SU-DHL-6 (cell line): ENCODE data around the gene FAM170B.

Experiments
- CTCF ChIP-seq: fragments of 200-600 bp; sonication (generic); IDR thresholded peaks from one replicate; pipeline ENCODE4 v1.5.1; 2017; ENCODE audit warnings: antibody characterized with exemption, mild to moderate bottlenecking, low read length, moderate library complexity; ENCODE audit not compliant: insufficient read depth, poor library complexity, severe bottlenecking
- EZH2phosphoT487 ChIP-seq: fragments of 200-600 bp; sonication (generic), shearing (Covaris generic); conservative IDR thresholded peaks from 2 replicates; pipeline ENCODE4 v1.6.1; 2018; ENCODE audit warnings: mild to moderate bottlenecking, antibody characterized with exemption, low read length, moderate library complexity, mixed read lengths

- TF ChIP-seq CTCF (no peak), EZH2phosphoT487 (no peak)
Observed at GRCh38 chr10:49169776-49170175, 36.0 kb upstream of the FAM170B start.
